A549 (cell line): ENCODE data around the gene AZGP1.

Experiments used
- CHD4 ChIP-seq: fragments of 200-600 bp; sonication (generic); IDR thresholded peaks from 2 replicates; pipeline ENCODE4 v1.6.1; 2016; ENCODE audit warnings: antibody characterized with exemption, mild to moderate bottlenecking, borderline replicate concordance
- POLR2A ChIP-seq: IDR thresholded peaks from 2 replicates; pipeline ENCODE4 v1.6.1; 2012; ENCODE audit warnings: mild to moderate bottlenecking, low read length
- TF ChIP-seq, protein P1 (sequence below): fragments of 200-600 bp; sonication (generic); IDR thresholded peaks from 2 replicates; pipeline ENCODE4 v1.6.1; 2016; ENCODE audit warnings: antibody characterized with exemption, mild to moderate bottlenecking, moderate library complexity

- no peak for TF ChIP-seq CHD4
- TF ChIP-seq, protein P1, sequence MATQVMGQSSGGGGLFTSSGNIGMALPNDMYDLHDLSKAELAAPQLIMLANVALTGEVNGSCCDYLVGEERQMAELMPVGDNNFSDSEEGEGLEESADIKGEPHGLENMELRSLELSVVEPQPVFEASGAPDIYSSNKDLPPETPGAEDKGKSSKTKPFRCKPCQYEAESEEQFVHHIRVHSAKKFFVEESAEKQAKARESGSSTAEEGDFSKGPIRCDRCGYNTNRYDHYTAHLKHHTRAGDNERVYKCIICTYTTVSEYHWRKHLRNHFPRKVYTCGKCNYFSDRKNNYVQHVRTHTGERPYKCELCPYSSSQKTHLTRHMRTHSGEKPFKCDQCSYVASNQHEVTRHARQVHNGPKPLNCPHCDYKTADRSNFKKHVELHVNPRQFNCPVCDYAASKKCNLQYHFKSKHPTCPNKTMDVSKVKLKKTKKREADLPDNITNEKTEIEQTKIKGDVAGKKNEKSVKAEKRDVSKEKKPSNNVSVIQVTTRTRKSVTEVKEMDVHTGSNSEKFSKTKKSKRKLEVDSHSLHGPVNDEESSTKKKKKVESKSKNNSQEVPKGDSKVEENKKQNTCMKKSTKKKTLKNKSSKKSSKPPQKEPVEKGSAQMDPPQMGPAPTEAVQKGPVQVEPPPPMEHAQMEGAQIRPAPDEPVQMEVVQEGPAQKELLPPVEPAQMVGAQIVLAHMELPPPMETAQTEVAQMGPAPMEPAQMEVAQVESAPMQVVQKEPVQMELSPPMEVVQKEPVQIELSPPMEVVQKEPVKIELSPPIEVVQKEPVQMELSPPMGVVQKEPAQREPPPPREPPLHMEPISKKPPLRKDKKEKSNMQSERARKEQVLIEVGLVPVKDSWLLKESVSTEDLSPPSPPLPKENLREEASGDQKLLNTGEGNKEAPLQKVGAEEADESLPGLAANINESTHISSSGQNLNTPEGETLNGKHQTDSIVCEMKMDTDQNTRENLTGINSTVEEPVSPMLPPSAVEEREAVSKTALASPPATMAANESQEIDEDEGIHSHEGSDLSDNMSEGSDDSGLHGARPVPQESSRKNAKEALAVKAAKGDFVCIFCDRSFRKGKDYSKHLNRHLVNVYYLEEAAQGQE, result no peak
- no peak for TF ChIP-seq POLR2A
Measured at GRCh38 chr7:100007887-100008286, 32.1 kb upstream of the AZGP1 start.
